IMR-90 (cell line): ENCODE data around the gene C1QTNF8. TPM values are rescaled to one million over a fixed set of nuclear protein-coding genes. Genes with fewer than 3 reads are reported as not detected.

ENCODE experiments used
- ATAC-seq: fragments of 200-7000 bp; cut with Tn5 transposase; 2 replicates; pipeline ENCODE4 v1.9.1; 2020; ENCODE audit warnings: low read depth, mild to moderate bottlenecking, moderate library complexity
- BruUV-seq: library from RNA; stranded (reverse); fragments of 400-500 nt; replicated peaks from 2 replicates; lab custom pipeline; 2021; lab: Mats Ljungman, UMichigan
- CTCF ChIA-PET: fragments of 300-600 bp; formaldehyde crosslinking; extraction: SDS; loops from one replicate; lab custom pipeline; 2021; ENCODE audit warnings: antibody characterized with exemption; lab: Yijun Ruan, JAX
- POLR2A ChIA-PET: fragments of 300-600 bp; sonication (Branson Sonifier 250); formaldehyde crosslinking; loops from one replicate; lab custom pipeline; 2022; ENCODE audit warnings: antibody characterized with exemption; ENCODE audit not compliant: unreplicated experiment; lab: Charles Lee
- DNase-seq: peaks from one replicate; pipeline ENCODE4 v3.0.0; 2013
- H2AFZ ChIP-seq: replicated peaks from 2 replicates; pipeline ENCODE3; 2013; ENCODE audit warnings: low read length, mild to moderate bottlenecking; ENCODE audit not compliant: poor library complexity
- H2AK5ac ChIP-seq: 2 replicates; pipeline ENCODE4 v1.6.1; 2013; ENCODE audit warnings: low read depth, low read length, inconsistent platforms
- H2AK9ac ChIP-seq: replicated peaks from 2 replicates; pipeline ENCODE3; 2013; ENCODE audit warnings: mild to moderate bottlenecking, low read depth, low read length, moderate library complexity; ENCODE audit not compliant: poor library complexity
- H2BK120ac ChIP-seq: 2 replicates; pipeline ENCODE4 v1.6.1; 2013; ENCODE audit warnings: low read depth, low read length, inconsistent platforms
- H2BK15ac ChIP-seq: 3 replicates; pipeline ENCODE4 v1.6.1; 2013; ENCODE audit warnings: low read depth, low read length, inconsistent platforms
- H2BK20ac ChIP-seq: 2 replicates; pipeline ENCODE4 v1.6.1; 2013; ENCODE audit warnings: low read depth, mild to moderate bottlenecking, inconsistent platforms, low read length, moderate library complexity
- H2BK5ac ChIP-seq: 2 replicates; pipeline ENCODE4 v1.6.1; 2013; ENCODE audit warnings: mild to moderate bottlenecking, low read depth, low read length, inconsistent platforms; ENCODE audit not compliant: poor library complexity, severe bottlenecking
- H3K14ac ChIP-seq: replicated peaks from 2 replicates; pipeline ENCODE4 v1.6.1; 2013; ENCODE audit warnings: low read depth, low read length, inconsistent platforms
- H3K18ac ChIP-seq: 2 replicates; pipeline ENCODE4 v1.6.1; 2013; ENCODE audit warnings: low read depth, low read length, control low read depth
- H3K23ac ChIP-seq: 2 replicates; pipeline ENCODE4 v1.6.1; 2013; ENCODE audit warnings: low read depth, low read length, inconsistent platforms
- H3K27ac ChIP-seq: 2 replicates; pipeline ENCODE4 v1.5.1; 2013; ENCODE audit warnings: mild to moderate bottlenecking, control low read depth, low read length; ENCODE audit not compliant: insufficient read depth
- H3K27me3 ChIP-seq: 2 replicates; pipeline ENCODE4 v1.6.1; 2013; ENCODE audit warnings: low read length; ENCODE audit not compliant: control insufficient read depth, insufficient read depth
- H3K36me3 ChIP-seq: 2 replicates; pipeline ENCODE4 v1.6.1; 2013; ENCODE audit warnings: low read length, mixed read lengths; ENCODE audit not compliant: control insufficient read depth, insufficient read depth
- H3K4ac ChIP-seq: 2 replicates; pipeline ENCODE4 v1.6.1; 2013; ENCODE audit warnings: low read depth, low read length, inconsistent platforms
- H3K4me1 ChIP-seq: 2 replicates; pipeline ENCODE4 v1.6.1; 2013; ENCODE audit warnings: low read length, mixed read lengths; ENCODE audit not compliant: control insufficient read depth, insufficient read depth
- H3K4me2 ChIP-seq: 2 replicates; pipeline ENCODE4 v1.6.1; 2013; ENCODE audit warnings: low read depth, mild to moderate bottlenecking, control low read depth, low read length, moderate library complexity
- H3K4me3 ChIP-seq: 2 replicates; pipeline ENCODE4 v1.5.1; 2013; ENCODE audit warnings: low read depth, mild to moderate bottlenecking, control low read depth, low read length, moderate library complexity; ENCODE audit not compliant: insufficient read depth
- H3K56ac ChIP-seq: 2 replicates; pipeline ENCODE4 v1.6.1; 2013; ENCODE audit warnings: low read length, inconsistent platforms; ENCODE audit not compliant: insufficient read depth; ENCODE audit errors: extremely low read depth
- H3K79me1 ChIP-seq, 2 experiments: 2 replicates each; pipeline ENCODE4 v1.6.1; 2013; ENCODE audit warnings: low read length in 2 of 2, inconsistent platforms in 1 of 2, low read depth in 1 of 2
- H3K9ac ChIP-seq: 2 replicates; pipeline ENCODE4 v1.6.1; 2013; ENCODE audit warnings: low read depth, low read length, control low read depth
- H3K9me1 ChIP-seq: 2 replicates; pipeline ENCODE4 v1.6.1; 2013; ENCODE audit warnings: low read length, inconsistent platforms; ENCODE audit not compliant: insufficient read depth
- H3K9me3 ChIP-seq: 2 replicates; pipeline ENCODE4 v1.6.1; 2013; ENCODE audit warnings: low read length; ENCODE audit not compliant: control insufficient read depth, insufficient read depth
- H4K20me1 ChIP-seq: 2 replicates; pipeline ENCODE4 v1.6.1; 2013; ENCODE audit warnings: low read length, inconsistent platforms; ENCODE audit not compliant: insufficient read depth
- H4K5ac ChIP-seq: 2 replicates; pipeline ENCODE4 v1.6.1; 2013; ENCODE audit warnings: mild to moderate bottlenecking, low read depth, low read length, control low read depth
- H4K8ac ChIP-seq, 2 experiments: 2 replicates each; pipeline ENCODE4 v1.6.1; 2013; ENCODE audit warnings: low read depth in 2 of 2, low read length in 2 of 2, control low read depth in 1 of 2, inconsistent platforms in 1 of 2
- H4K91ac ChIP-seq: 2 replicates; pipeline ENCODE4 v1.6.1; 2013; ENCODE audit warnings: low read depth, low read length, inconsistent platforms; ENCODE audit not compliant: insufficient read depth
- MXI1 ChIP-seq: IDR thresholded peaks from 2 replicates; pipeline ENCODE4 v1.6.1; 2012; ENCODE audit warnings: low read depth, mild to moderate bottlenecking, low read length, moderate library complexity, borderline replicate concordance
- RCOR1 ChIP-seq: IDR thresholded peaks from 2 replicates; pipeline ENCODE4 v1.6.1; 2012; ENCODE audit warnings: mild to moderate bottlenecking, low read length, improper control_type of control experiment; ENCODE audit not compliant: insufficient replicate concordance
- WGBS, 2 experiments: methylation state at CpG; one replicate each; pipeline versions ENCODE4 v1.1.5 to v1.1.7; 2013; ENCODE audit warnings: missing lambda C conversion rate in 2 of 2; ENCODE audit not compliant: insufficient read length in 1 of 2; ENCODE audit errors: extremely low coverage in 2 of 2; 5-methylcytosine and 5-hydroxymethylcytosine counted together
- dilution Hi-C: fragments of 300-500 bp; cut with HindIII; formaldehyde crosslinking; loops from one replicate; pipeline ENCODE4 v1.14.3; 2018; ENCODE audit warnings: low sequenced_read_pairs; ENCODE audit not compliant: unreplicated experiment
- in situ Hi-C: fragments of 300-500 bp; cut with MboI; formaldehyde crosslinking; loops from 3 replicates; pipeline ENCODE4 v1.14.3; 2019; ENCODE audit warnings: low sequenced_read_pairs, inconsistent platforms, mixed read lengths
- intact Hi-C: fragments of 100-400 bp; cut with micrococcal nuclease; formaldehyde crosslinking; loops from 2 replicates; pipeline ENCODE4 v1.10.0; 2022
- polyA plus RNA-seq, 3 experiments: library from polyadenylated mRNA; depleted of rRNA; stranded (reverse); fragments of >200 nt; gene quantifications; 2 replicates each; pipeline ENCODE4 v1.2.3, GENCODE V29; 2012; ENCODE audit warnings: low replicate concordance in 1 of 3
- total RNA-seq: library from RNA; depleted of rRNA; stranded (reverse); fragments of >200 nt; gene quantifications from 2 replicates; pipeline ENCODE4 v1.2.3, GENCODE V29; 2012

The C1QTNF8 gene
- total and polyA plus RNA-seq, 2 of the 4 experiments (the other 2 are of a cell fraction): not detected

GRCh38 chr16:1108299-1109252 lies 12.5 kb upstream of the C1QTNF8 start:
- H4K5ac ChIP-seq: no peak overlapping the region
- intact Hi-C loops: no loop called here
- no peaks in the 10 kb centered on the region for H3K79me1 ChIP-seq
- no peak overlapping the region for H3K14ac ChIP-seq
- BruUV-seq: no TSS peak
- ATAC-seq: peak; percentile 28; the same call in 1 of the 2 replicates
- H4K20me1 ChIP-seq: no peaks in the 10 kb centered on the region; the same call in 1 of the 2 replicates
- no peak overlapping the region for H3K9ac ChIP-seq
- no peak overlapping the region for H2AK9ac ChIP-seq
- no peak overlapping the region for H3K23ac ChIP-seq
- no peak overlapping the region for H3K4me3 ChIP-seq
- H3K4me2 ChIP-seq: no peak overlapping the region
- dilution Hi-C loops: no loop called here
- H2BK20ac ChIP-seq: no peak overlapping the region
- H3K27ac ChIP-seq: no peak overlapping the region
- ChIA-PET CTCF (no interaction called here), POLR2A (no interaction called here)
- peak; percentile 0 for DNase-seq
- H3K9me1 ChIP-seq: no peaks in the 10 kb centered on the region
- H3K36me3 ChIP-seq: no peaks in the 10 kb centered on the region
- no peak overlapping the region for H4K91ac ChIP-seq
- no peak overlapping the region for H3K18ac ChIP-seq
- no peak overlapping the region for H3K56ac ChIP-seq
- H3K27me3 ChIP-seq: peaks cover 57% of the 10 kb centered on the region
- no peaks in the 10 kb centered on the region for H3K4me1 ChIP-seq
- no peak overlapping the region for H4K8ac ChIP-seq
- H2BK5ac ChIP-seq: no peak overlapping the region
- in situ Hi-C loops: no loop called here
- no peak overlapping the region for H2BK120ac ChIP-seq
- no peak for TF ChIP-seq MXI1
- TF ChIP-seq RCOR1: no peak
- no peak overlapping the region for H2AK5ac ChIP-seq
- no peaks in the 10 kb centered on the region for H3K9me3 ChIP-seq
- 49% methylated on average over 14 of the region's 42 CpGs; no CpG with 5 or more reads in 1 of the 2 experiments for WGBS, 2 experiments
- H2BK15ac ChIP-seq: no peak overlapping the region
- H2AFZ ChIP-seq: no peak overlapping the region
- no peak overlapping the region for H3K4ac ChIP-seq
